PFSK-1 (cell line): ENCODE data around the gene NFAT5.

Experiments
- FOXP2 ChIP-seq: optimal IDR thresholded peaks from 2 replicates; pipeline ENCODE3; 2011; ENCODE audit warnings: borderline replicate concordance, control low read depth, inconsistent platforms; ENCODE audit not compliant: insufficient read depth; ENCODE audit errors: extremely low read length, extremely low read depth
- POLR2AphosphoS5 ChIP-seq: IDR thresholded peaks from 2 replicates; pipeline ENCODE4 v1.6.1; 2012; ENCODE audit warnings: low read depth, mild to moderate bottlenecking, control low read depth, low read length, moderate library complexity
- REST ChIP-seq, 2 experiments: IDR thresholded peaks; 2 replicates each; pipeline versions ENCODE4 v1.6.1 to v1.8.0; 2011 to 2012; ENCODE audit warnings: low read depth in 2 of 2, low read length in 2 of 2, control low read depth in 1 of 2, inconsistent platforms in 1 of 2, mild to moderate bottlenecking in 1 of 2, moderate library complexity in 1 of 2; ENCODE audit not compliant: insufficient read depth in 1 of 2
- SIN3A ChIP-seq: IDR thresholded peaks from 2 replicates; pipeline ENCODE4 v1.6.1; 2012; ENCODE audit warnings: mild to moderate bottlenecking, low read length, moderate library complexity, borderline replicate concordance; ENCODE audit not compliant: insufficient read depth
- TAF1 ChIP-seq: IDR thresholded peaks from 2 replicates; pipeline ENCODE4 v1.6.1; 2012; ENCODE audit warnings: low read length, control low read depth, borderline replicate concordance; ENCODE audit not compliant: insufficient read depth

NFAT5 gene

GRCh38 chr16:69741519-69741918 is 175.8 kb downstream of the NFAT5 start:
- TF ChIP-seq SIN3A: no peak
- TF ChIP-seq POLR2AphosphoS5: no peak
- TF ChIP-seq REST (IDR thresholded peaks at IDR 0.05; ENCODE audit: insufficient read depth in 1 of 2, low read depth in 2 of 2, low read length in 2 of 2): no peak
- no peak for TF ChIP-seq TAF1
- TF ChIP-seq FOXP2: no peak

DNA sequence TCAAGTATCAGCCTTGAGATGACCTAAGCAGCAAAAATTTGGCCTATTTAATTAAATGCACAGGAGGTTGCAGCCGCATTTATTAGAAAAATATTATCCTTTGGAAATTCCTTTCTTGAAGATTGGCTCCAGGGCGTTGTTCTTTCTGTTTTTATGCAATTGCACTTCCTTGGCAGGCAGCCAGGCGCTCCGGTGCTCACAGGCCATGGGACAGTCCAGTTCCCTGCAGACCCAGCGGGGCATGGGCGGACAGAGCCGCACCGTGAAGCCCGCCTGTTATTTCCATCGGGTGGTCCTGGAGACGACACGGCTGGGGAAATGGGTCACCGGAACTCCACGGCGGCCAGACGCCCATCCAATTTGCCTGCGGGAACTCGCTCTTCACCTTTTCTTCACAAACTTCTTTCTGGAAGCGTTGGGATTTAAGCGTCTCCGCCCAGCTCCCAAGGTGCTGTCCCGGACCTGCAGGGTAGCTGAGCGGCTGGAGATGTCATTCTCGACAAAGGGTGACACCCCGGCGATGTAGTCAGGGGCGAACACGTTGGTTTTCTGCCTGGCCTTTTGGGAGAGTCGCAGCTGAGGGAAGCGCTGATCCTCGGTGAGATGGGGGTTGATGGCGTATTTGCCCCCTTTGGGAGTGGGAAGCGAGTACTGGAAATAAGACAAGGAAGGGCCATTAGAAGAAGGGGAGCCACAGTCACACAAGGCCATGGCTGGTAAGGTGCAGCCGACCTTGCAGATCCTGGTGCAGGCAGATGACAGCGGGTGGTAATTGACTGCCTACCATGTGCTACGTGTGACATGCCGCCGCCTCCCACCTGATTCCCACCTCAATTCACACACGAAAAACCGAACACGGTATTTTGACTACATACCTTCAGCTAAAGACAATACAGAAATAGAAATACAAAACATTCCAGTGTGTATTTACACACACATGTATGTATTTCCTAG is 176.5 kb downstream of the NFAT5 start:
- TF ChIP-seq SIN3A: no peak
- TF ChIP-seq POLR2AphosphoS5: no peak
- no peak for TF ChIP-seq TAF1
- TF ChIP-seq REST (IDR thresholded peaks at IDR 0.05; ENCODE audit: insufficient read depth in 1 of 2, low read depth in 2 of 2, low read length in 2 of 2): no peak
- TF ChIP-seq FOXP2: no peak

GRCh38 chr16:69744363-69745231 is 178.8 kb downstream of the NFAT5 start:
- TF ChIP-seq TAF1 (no peak), FOXP2 (no peak), REST (IDR thresholded peaks at IDR 0.05; ENCODE audit: insufficient read depth in 1 of 2, low read depth in 2 of 2, low read length in 2 of 2) (no peak), POLR2AphosphoS5 (no peak), SIN3A (no peak)

GRCh38 chr16:69745232-69745612 is 179.5 kb downstream of the NFAT5 start:
- TF ChIP-seq FOXP2: no peak

GRCh38 chr16:69745959-69746358 is 180.2 kb downstream of the NFAT5 start:
- TF ChIP-seq REST (IDR thresholded peaks at IDR 0.05; ENCODE audit: insufficient read depth in 1 of 2, low read depth in 2 of 2, low read length in 2 of 2): no peak
- TF ChIP-seq SIN3A: no peak
- TF ChIP-seq TAF1: no peak
- TF ChIP-seq POLR2AphosphoS5: no peak
- TF ChIP-seq FOXP2: no peak
